Subcutaneous adipose tissue (tissue), 4 donors: Measurements from ENCODE around the gene C1S. TPM values are rescaled to one million over a fixed set of nuclear protein-coding genes. Genes with fewer than 3 reads are reported as not detected.

ENCODE experiments used
- CTCF ChIP-seq: fragments of 450-650 bp; IDR thresholded peaks from one replicate; pipeline ENCODE4 v1.5.1; 2016; ENCODE audit warnings: low read depth, mild to moderate bottlenecking, control low read depth, antibody characterized with exemption, moderate library complexity
- total RNA-seq, 4 donors: library from RNA; depleted of rRNA; stranded (reverse); fragments of >200 nt; gene quantifications; one replicate each; pipeline ENCODE4 v1.1.0, GENCODE V29; 2016

C1S gene
- total RNA-seq, 4 donors from 2014 or later = 328 to 926 (median 676) TPM

GRCh38 chr12:7018350-7019042 lies 42.0 kb upstream of the C1S start, which contains the start of gene LPCAT3:
Gene LPCAT3, minus strand, starts transcription at chr12:7018476. Its CDS starts 52 bp downstream, at chr12:7018424.
- no peak for TF ChIP-seq CTCF

GRCh38 chr12:7019043-7019569 lies 41.4 kb upstream of the C1S start:
- no peak for TF ChIP-seq CTCF

GRCh38 chr12:7021956-7022355 lies 38.6 kb upstream of the C1S start:
- no peak for TF ChIP-seq CTCF

GRCh38 chr12:7023114-7023513 lies 37.4 kb upstream of the C1S start:
- TF ChIP-seq CTCF = no peak

- no peak for TF ChIP-seq CTCF
Measured at GRCh38 chr12:7026854-7027253, 33.7 kb upstream of the C1S start.

GRCh38 chr12:7031306-7031705 lies 29.2 kb upstream of the C1S start:
- TF ChIP-seq CTCF = no peak

GRCh38 chr12:7032990-7033389 lies 27.5 kb upstream of the C1S start:
- no peak for TF ChIP-seq CTCF
